ENCODE measurements around the gene ASIC4. TPM values are rescaled to one million over a fixed set of nuclear protein-coding genes. Genes with fewer than 3 reads are reported as not detected.

Gene ASIC4
- total and polyA plus RNA-seq, 7 experiments from 2014 or later: 0.12 to 0.49 (median 0.17) TPM; not detected in 3

GRCh38 chr2:219530048-219530963 is 16.0 kb downstream of the ASIC4 start:
- no peaks in the 10 kb centered on the region for H3K9me3 ChIP-seq (ENCODE audit: control insufficient read depth in 2 of 3, low read length in 3 of 3)
- Mint-ChIP-seq H3K4me1 (peaks cover 0 to 7% (median 0%) of the 10 kb centered on the region in 7 donors), H3K9me3 (no peaks in the 10 kb centered on the region), H3K4me3 (no peak overlapping the region), H3K27ac (no peak overlapping the region), H3K36me3 (no peaks in the 10 kb centered on the region), H3K27me3 (peaks cover 53 to 65% (median 57%) of the 10 kb centered on the region in 5 donors)
- H3K36me3 ChIP-seq (ENCODE audit: control insufficient read depth in 2 of 3, insufficient read depth in 3 of 3, low read length in 3 of 3): no peaks in the 10 kb centered on the region
- DNase-seq (peak; percentile 70 to 89 (median 83)), ATAC-seq (peak; percentile 91)
- H3K27ac ChIP-seq (ENCODE audit: low read depth, low read length): no peak overlapping the region
- peaks cover 0 to 8% of the 10 kb centered on the region in 2 donors for H3K4me1 ChIP-seq (ENCODE audit: control insufficient read depth in 2 of 2, insufficient read depth in 2 of 2, low read length in 2 of 2)
- ChIA-PET CTCF (interaction anchor here (0.9 to 5.0 kb wide), 19 partner anchors 8 to 194 kb away, joined by 3 to 67 read pairs (median 7); partner anchors contain the start of gene GMPPA), POLR2A (interaction anchor here (1.2 to 1.4 kb wide), 2 partner anchors 35 to 128 kb away, joined by 5 to 8 read pairs; a partner anchor contains a TSS)
- no peak overlapping the region for H3K4me3 ChIP-seq (ENCODE audit: low read length)
- peaks cover 3 to 20% of the 10 kb centered on the region in 2 donors for H3K27me3 ChIP-seq (ENCODE audit: control insufficient read depth in 2 of 2, insufficient read depth in 2 of 2, low read length in 2 of 2)
- intact Hi-C loops (cut with micrococcal nuclease): loop anchor here (1.0 to 2.0 kb wide), 8 partner anchors 21 to 370 kb away; partner anchors contain the start of gene NHEJ1 (in 1 of the 2)

- Histone ChIP-seq H3K27me3 (ENCODE audit: control insufficient read depth in 2 of 2, insufficient read depth in 2 of 2, low read length in 2 of 2) (peaks cover 3 to 20% of the 10 kb centered on the region in 2 donors), H3K27ac (ENCODE audit: low read depth, low read length) (no peak overlapping the region), H3K4me1 (ENCODE audit: control insufficient read depth in 2 of 2, insufficient read depth in 2 of 2, low read length in 2 of 2) (peaks cover 0 to 8% of the 10 kb centered on the region in 2 donors), H3K9me3 (ENCODE audit: control insufficient read depth in 2 of 3, low read length in 3 of 3) (no peaks in the 10 kb centered on the region), H3K36me3 (ENCODE audit: control insufficient read depth in 2 of 3, insufficient read depth in 3 of 3, low read length in 3 of 3) (no peaks in the 10 kb centered on the region), H3K4me3 (ENCODE audit: low read length) (no peak overlapping the region)
- intact Hi-C loops (cut with micrococcal nuclease): loop anchor here in 1 of 2 donors (2.0 kb wide), 1 partner anchor 23 kb away; no protein-coding TSS in a partner anchor
- H3K4me1 Mint-ChIP-seq: peaks cover 0 to 7% (median 0%) of the 10 kb centered on the region in 7 donors
- H3K4me3 Mint-ChIP-seq: no peak overlapping the region
- CTCF ChIA-PET: interaction anchor here (0.6 to 5.0 kb wide), 4 partner anchors 22 to 185 kb away, joined by 3 to 67 read pairs (median 12); no protein-coding TSS in a partner anchor
- H3K27ac Mint-ChIP-seq: no peak overlapping the region
- no peaks in the 10 kb centered on the region for H3K9me3 Mint-ChIP-seq
- DNase-seq: no peak
- ATAC-seq: no peak
- H3K27me3 Mint-ChIP-seq: peaks cover 39 to 50% (median 44%) of the 10 kb centered on the region in 5 donors
- H3K36me3 Mint-ChIP-seq: no peaks in the 10 kb centered on the region
- POLR2A ChIA-PET: no interaction called here
These were observed 17.5 kb downstream of the ASIC4 start for GRCh38 chr2:219531639-219532377.

GRCh38 chr2:219532378-219532649 is 18.0 kb downstream of the ASIC4 start:
- ATAC-seq: no peak
- POLR2A ChIA-PET: no interaction called here
- intact Hi-C loops (cut with micrococcal nuclease): no loop called here
- Histone ChIP-seq H3K4me3 (ENCODE audit: low read length) (no peak overlapping the region), H3K27me3 (ENCODE audit: control insufficient read depth in 2 of 2, insufficient read depth in 2 of 2, low read length in 2 of 2) (peaks cover 3 to 18% of the 10 kb centered on the region in 2 donors), H3K36me3 (ENCODE audit: control insufficient read depth in 2 of 3, insufficient read depth in 3 of 3, low read length in 3 of 3) (no peaks in the 10 kb centered on the region), H3K9me3 (ENCODE audit: control insufficient read depth in 2 of 3, low read length in 3 of 3) (no peaks in the 10 kb centered on the region), H3K4me1 (ENCODE audit: control insufficient read depth in 2 of 2, insufficient read depth in 2 of 2, low read length in 2 of 2) (peaks cover 0 to 8% of the 10 kb centered on the region in 2 donors), H3K27ac (ENCODE audit: low read depth, low read length) (no peak overlapping the region)
- DNase-seq: no peak
- Mint-ChIP-seq H3K36me3 (no peaks in the 10 kb centered on the region), H3K27ac (no peak overlapping the region), H3K27me3 (peaks cover 37 to 45% (median 40%) of the 10 kb centered on the region in 5 donors), H3K4me1 (peaks cover 0 to 7% (median 0%) of the 10 kb centered on the region in 7 donors), H3K4me3 (no peak overlapping the region), H3K9me3 (no peaks in the 10 kb centered on the region)
- CTCF ChIA-PET: interaction anchor here (5.0 kb wide), 1 partner anchor 130 kb away, joined by 67 read pairs; no protein-coding TSS in a partner anchor

- Histone ChIP-seq H3K27ac (ENCODE audit: low read depth, low read length) (no peak overlapping the region), H3K27me3 (ENCODE audit: control insufficient read depth in 2 of 2, insufficient read depth in 2 of 2, low read length in 2 of 2) (peaks cover 3 to 11% of the 10 kb centered on the region in 2 donors), H3K9me3 (ENCODE audit: control insufficient read depth in 2 of 3, low read length in 3 of 3) (no peaks in the 10 kb centered on the region), H3K36me3 (ENCODE audit: control insufficient read depth in 2 of 3, insufficient read depth in 3 of 3, low read length in 3 of 3) (no peaks in the 10 kb centered on the region), H3K4me3 (ENCODE audit: low read length) (no peak overlapping the region), H3K4me1 (ENCODE audit: control insufficient read depth in 2 of 2, insufficient read depth in 2 of 2, low read length in 2 of 2) (peaks cover 0 to 8% of the 10 kb centered on the region in 2 donors)
- Mint-ChIP-seq H3K4me3 (no peak overlapping the region), H3K4me1 (peaks cover 0 to 7% (median 0%) of the 10 kb centered on the region in 7 donors), H3K9me3 (no peaks in the 10 kb centered on the region), H3K27me3 (peaks cover 22 to 29% (median 24%) of the 10 kb centered on the region in 5 donors), H3K27ac (no peak overlapping the region), H3K36me3 (peaks cover 0 to 3% (median 0%) of the 10 kb centered on the region in 5 donors)
- POLR2A ChIA-PET: no interaction called here
- CTCF ChIA-PET: interaction anchor here (1.0 to 1.2 kb wide), 3 partner anchors 73 to 108 kb away, joined by 3 to 7 read pairs (median 3); no protein-coding TSS in a partner anchor
- intact Hi-C loops (cut with micrococcal nuclease): no loop called here
- DNase-seq (no peak), ATAC-seq (no peak)
These were observed 19.8 kb downstream of the ASIC4 start for GRCh38 chr2:219533930-219534661.

- Histone ChIP-seq H3K27me3 (ENCODE audit: control insufficient read depth in 2 of 2, insufficient read depth in 2 of 2, low read length in 2 of 2) (no peaks in the 10 kb centered on the region), H3K4me3 (ENCODE audit: low read length) (no peak overlapping the region), H3K4me1 (ENCODE audit: control insufficient read depth in 2 of 2, insufficient read depth in 2 of 2, low read length in 2 of 2) (no peaks in the 10 kb centered on the region), H3K27ac (ENCODE audit: low read depth, low read length) (no peak overlapping the region), H3K9me3 (ENCODE audit: control insufficient read depth in 2 of 3, low read length in 3 of 3) (no peaks in the 10 kb centered on the region), H3K36me3 (ENCODE audit: control insufficient read depth in 2 of 3, insufficient read depth in 3 of 3, low read length in 3 of 3) (no peaks in the 10 kb centered on the region)
- CTCF ChIA-PET: no interaction called here
- intact Hi-C loops (cut with micrococcal nuclease): no loop called here
- POLR2A ChIA-PET: no interaction called here
- Mint-ChIP-seq H3K27me3 (peaks cover under 1 to 8% (median 2%) of the 10 kb centered on the region in 5 donors), H3K9me3 (no peaks in the 10 kb centered on the region), H3K4me3 (no peak overlapping the region), H3K4me1 (peaks cover 0 to 5% (median 0%) of the 10 kb centered on the region in 7 donors), H3K27ac (no peak overlapping the region), H3K36me3 (peaks cover 0 to 4% (median 0%) of the 10 kb centered on the region in 5 donors)
- ATAC-seq: no peak
- DNase-seq: no peak
These were observed 22.1 kb downstream of the ASIC4 start for GRCh38 chr2:219536425-219536824.

- H3K4me1 Mint-ChIP-seq: peaks cover 0 to 10% (median 3%) of the 10 kb centered on the region in 7 donors
- no peaks in the 10 kb centered on the region for H3K9me3 ChIP-seq (ENCODE audit: control insufficient read depth in 2 of 3, low read length in 3 of 3)
- no peaks in the 10 kb centered on the region for H3K27me3 ChIP-seq (ENCODE audit: control insufficient read depth in 2 of 2, insufficient read depth in 2 of 2, low read length in 2 of 2)
- H3K4me1 ChIP-seq (ENCODE audit: control insufficient read depth in 2 of 2, insufficient read depth in 2 of 2, low read length in 2 of 2): peaks cover 2 to 3% of the 10 kb centered on the region in 2 donors
- no peaks in the 10 kb centered on the region for H3K9me3 Mint-ChIP-seq
- H3K36me3 ChIP-seq (ENCODE audit: control insufficient read depth in 2 of 3, insufficient read depth in 3 of 3, low read length in 3 of 3): no peaks in the 10 kb centered on the region
- intact Hi-C loops (cut with micrococcal nuclease): no loop called here
- H3K27ac ChIP-seq (ENCODE audit: low read depth, low read length): no peak overlapping the region
- DNase-seq (no peak), ATAC-seq (no peak)
- POLR2A ChIA-PET: no interaction called here
- H3K27ac Mint-ChIP-seq: no peak overlapping the region
- H3K27me3 Mint-ChIP-seq: peaks cover 0 to 4% (median 0%) of the 10 kb centered on the region in 5 donors
- H3K4me3 Mint-ChIP-seq: no peak overlapping the region
- CTCF ChIA-PET: interaction anchor here (0.7 kb wide), 1 partner anchor 77 kb away, joined by 3 read pairs; no protein-coding TSS in a partner anchor
- H3K4me3 ChIP-seq (ENCODE audit: low read length): no peak overlapping the region
- H3K36me3 Mint-ChIP-seq: peaks cover 0 to 4% (median 0%) of the 10 kb centered on the region in 5 donors
These were observed 22.7 kb downstream of the ASIC4 start for GRCh38 chr2:219536967-219537366.

All from naive thymus-derived CD4-positive, alpha-beta T cell (primary cell).